Fibroblast of skin of abdomen (primary cell): ENCODE data around the gene CDY2A. TPM values are rescaled to one million over a fixed set of nuclear protein-coding genes. Genes with fewer than 3 reads are reported as not detected.
"Not testable (repeated sequence)": the region's sequence is repeated elsewhere in the genome, so short reads cannot be mapped to it uniquely, and the experiment has no call there.

Experiments
- DNase-seq: peaks from one replicate; pipeline ENCODE4 v3.0.0-alpha.2; 2013
- polyA plus RNA-seq, 2 experiments: library from polyadenylated mRNA; unstranded; fragments of 120-200 nt; gene quantifications; one replicate each; pipeline ENCODE4 v1.2.1, GENCODE V29; 2013; ENCODE audit not compliant: insufficient read length in 2 of 2

The CDY2A gene, protein sequence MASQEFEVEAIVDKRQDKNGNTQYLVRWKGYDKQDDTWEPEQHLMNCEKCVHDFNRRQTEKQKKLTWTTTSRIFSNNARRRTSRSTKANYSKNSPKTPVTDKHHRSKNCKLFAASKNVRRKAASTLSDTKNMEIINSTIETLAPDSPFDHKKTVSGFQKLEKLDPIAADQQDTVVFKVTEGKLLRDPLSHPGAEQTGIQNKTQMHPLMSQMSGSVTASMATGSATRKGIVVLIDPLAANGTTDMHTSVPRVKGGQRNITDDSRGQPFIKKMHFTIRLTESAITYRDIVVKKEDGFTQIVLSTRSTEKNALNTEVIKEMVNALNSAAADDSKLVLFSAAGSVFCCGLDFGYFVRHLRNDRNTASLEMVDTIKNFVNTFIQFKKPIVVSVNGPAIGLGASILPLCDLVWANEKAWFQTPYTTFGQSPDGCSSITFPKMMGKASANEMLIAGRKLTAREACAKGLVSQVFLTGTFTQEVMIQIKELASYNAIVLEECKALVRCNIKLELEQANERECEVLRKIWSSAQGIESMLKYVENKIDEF
- polyA plus RNA-seq (2013, experiment 1 of 2; ENCODE audit: insufficient read length): not detected
- not detected for polyA plus RNA-seq (2013, experiment 2 of 2; ENCODE audit: insufficient read length)

- not testable (repeated sequence) for DNase-seq
These were observed at the start of gene CDY2A for GRCh38 chrY:18025487-18025886. Gene CDY2A, plus strand, starts transcription at chrY:18025787. Its CDS starts 328 bp downstream, at chrY:18026115.

GRCh38 chrY:17997586-17997985 is 28.0 kb upstream of the CDY2A start:
- not testable (repeated sequence) for DNase-seq

GRCh38 chrY:17998266-17998665 is 27.3 kb upstream of the CDY2A start:
- DNase-seq: not testable (repeated sequence)

DNA sequence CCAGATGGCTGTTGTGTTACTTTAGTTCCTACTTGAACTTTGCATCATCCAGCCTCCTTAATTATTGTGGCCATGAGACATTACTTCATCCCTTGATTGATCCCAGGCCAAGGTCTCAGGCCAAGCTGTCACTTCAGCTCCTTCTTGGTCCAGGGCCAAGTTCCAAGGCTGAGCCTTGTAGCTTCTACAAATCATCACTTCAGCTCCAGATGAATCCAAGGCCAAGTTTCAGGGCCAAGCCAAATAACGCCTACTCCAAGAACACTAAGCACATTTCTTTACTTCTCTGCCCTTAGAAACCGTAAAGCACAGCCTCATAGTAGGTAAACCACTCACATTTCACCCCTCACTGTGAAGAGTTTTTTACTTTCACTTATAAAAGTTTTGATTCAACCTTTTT is 1.7 kb upstream of the CDY2A start:
- not testable (repeated sequence) for DNase-seq

GRCh38 chrY:18028845-18029244 is 3.3 kb downstream of the CDY2A start:
- not testable (repeated sequence) for DNase-seq

DNA sequence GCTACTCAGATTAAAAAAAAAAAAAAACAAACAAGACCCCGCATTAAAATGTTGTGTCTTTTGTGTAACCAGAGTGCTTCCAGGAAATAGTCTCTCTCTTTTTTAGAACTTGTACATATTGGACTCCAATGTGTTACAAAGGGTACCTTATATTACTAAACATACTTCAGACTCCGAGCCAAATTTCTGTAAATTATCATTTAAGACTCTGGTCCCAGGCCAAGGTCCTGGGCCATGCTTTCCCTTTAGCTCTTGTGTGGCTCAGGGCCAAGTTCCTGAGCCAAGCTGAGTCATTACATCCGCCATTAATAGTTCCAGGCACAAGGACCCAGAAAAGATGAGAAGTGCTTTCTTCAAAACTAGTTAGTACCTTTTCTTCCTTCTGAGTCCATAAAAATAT is 4.6 kb downstream of the CDY2A start:
- not testable (repeated sequence) for DNase-seq

GRCh38 chrY:18034100-18034814 is 8.7 kb downstream of the CDY2A start:
- DNase-seq: not testable (repeated sequence)

DNA sequence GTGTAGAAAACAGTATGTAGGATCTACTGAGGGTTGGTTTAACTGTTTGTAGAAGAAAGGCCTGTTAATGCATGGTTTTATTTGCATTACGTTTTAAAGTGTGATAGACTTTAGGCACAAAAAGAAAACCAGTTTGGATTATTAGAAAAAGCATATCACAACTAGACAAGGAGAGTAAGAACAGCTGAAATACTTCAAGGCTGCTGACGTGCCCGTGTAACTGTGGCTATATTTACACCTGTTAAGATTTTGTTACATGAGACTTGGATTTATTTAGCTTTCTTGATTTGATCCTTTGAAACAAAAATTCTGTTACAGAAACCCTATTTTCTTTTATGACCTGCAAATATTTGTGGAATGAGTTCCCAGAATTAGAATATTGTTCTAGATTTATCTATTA is 9.3 kb downstream of the CDY2A start:
- not testable (repeated sequence) for DNase-seq

DNA sequence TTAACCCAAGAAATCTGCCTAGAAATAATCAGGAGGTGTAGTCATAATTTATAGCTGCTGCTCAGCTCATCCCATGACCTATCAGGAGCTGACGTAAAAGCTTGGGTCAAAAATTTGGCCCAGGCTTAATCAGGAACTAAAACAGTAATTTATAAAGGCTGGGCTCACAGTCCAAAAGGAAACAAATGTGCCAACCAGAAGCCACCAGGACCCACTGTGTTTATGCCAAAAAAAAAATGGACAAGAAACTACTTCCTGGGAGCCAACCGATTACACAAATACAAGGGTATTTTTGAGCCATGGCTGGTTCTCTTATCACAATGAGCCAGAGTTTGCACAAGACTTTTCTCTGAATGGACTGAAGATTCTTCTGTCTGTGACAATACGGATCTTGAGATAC is 19.4 kb downstream of the CDY2A start:
- DNase-seq: not testable (repeated sequence)

DNA sequence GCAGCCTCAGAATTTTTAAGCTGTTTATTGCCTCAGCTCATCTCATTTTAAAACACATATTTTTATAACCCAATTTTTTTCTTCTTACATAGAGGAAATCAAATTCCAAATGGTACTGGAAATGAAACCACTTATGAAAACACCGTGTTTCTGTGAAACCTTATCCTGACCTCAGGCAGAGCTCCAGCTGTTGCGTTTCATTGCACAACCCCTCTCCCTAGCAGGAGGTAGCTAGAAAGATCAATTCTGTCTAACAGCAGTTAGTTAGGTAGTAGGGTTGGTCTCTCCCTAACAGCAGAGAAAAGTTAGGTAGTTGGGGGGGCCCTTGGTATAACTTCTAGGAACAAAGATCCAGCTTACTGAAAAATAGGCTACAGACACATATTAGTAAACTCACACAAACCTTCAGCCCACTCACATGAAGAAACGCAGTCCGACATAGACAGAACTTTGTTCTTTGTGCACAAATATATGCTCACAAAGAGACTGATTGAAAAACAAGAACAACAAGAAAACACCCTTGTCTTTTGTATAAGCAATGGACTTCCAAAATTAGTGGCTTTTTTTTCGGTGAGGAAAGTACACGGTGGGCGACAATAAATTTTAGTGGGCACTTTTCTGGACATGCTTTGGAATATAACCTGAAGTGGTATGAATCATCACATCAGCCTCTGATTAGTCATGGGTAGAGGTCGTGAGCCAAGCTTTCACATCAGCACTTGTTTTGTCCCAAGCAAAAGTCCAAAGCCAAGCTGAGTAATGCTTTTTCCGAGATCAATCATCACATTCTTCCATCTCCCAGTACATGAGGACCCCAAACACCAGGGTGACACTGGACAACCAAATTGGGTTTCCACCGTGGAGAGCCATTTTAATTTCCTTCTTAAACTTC is 22.8 kb downstream of the CDY2A start:
- DNase-seq: not testable (repeated sequence)

- not testable (repeated sequence) for DNase-seq
These were observed 23.5 kb downstream of the CDY2A start for GRCh38 chrY:18049061-18049460.

DNA sequence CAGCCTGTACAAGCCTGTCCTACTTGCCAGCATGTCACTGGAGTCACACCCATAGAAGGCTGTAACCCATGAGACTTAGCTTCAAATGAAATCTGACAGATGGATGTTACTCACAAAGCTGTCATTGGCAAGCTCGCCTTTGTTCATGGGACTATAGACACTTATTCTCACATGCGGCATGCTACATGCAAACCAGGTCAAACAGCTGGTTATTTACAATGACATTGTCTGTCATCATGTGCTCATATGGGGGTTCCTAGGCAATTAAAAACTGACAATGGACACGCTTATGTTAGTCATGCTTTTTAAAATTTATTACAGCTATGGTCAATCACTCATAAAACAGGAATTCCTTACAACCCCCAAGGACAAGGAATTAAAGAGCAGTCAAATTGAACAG is 30.9 kb downstream of the CDY2A start:
- not testable (repeated sequence) for DNase-seq

GRCh38 chrY:18073464-18073863 is 47.9 kb downstream of the CDY2A start:
- not testable (repeated sequence) for DNase-seq
